HS-27A (cell line): ENCODE results near the gene KRTAP5-6.

Source experiments
- DNase-seq: peaks from one replicate; pipeline ENCODE4 v3.0.0-alpha.2; 2012; ENCODE audit warnings: low read depth, missing footprints

KRTAP5-6 gene

DNA sequence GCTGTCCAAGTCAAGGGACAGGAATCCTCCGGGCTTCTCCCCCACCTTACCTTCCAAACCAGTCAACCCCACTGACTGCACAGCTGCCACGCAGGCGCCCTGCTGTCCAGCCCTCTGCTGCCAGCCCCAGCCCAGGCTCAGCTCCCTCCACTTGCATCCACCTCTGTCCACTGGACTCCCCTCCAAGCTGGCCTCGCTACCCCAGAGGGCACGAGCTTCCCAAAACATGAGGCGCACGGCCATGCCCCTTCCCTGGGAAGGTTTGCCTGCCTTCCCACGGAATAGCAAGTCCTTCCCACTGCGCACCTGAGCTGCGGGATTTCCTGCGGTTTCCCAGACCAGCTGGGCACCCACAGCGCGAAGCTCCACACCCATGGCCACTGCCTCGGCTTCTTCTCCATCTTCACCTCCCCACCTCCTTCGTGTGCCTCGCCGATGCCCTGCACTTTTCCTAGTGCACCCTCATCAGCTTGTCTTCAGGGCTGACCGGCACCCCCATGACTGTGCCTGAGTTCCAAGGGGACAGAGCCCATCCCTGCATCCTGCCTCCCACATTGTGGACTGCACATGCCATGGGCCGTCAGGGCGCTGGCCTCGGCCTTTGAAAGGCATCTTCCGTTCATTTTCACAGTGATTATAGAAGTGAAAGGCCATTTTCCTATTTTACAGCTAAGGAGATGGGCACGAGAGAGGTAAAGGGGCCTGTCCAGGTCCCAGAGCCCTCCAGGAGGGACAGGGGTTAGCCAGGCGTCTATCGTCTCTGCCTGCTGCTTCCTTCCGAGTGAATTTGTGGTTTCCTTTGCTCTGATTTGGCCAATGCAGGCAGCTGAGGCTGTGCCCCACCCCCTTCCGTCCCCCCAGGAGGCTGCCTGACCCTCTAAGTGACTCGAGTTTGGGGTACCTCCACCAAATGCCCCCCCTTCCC, 37.0 kb downstream of the KRTAP5-6 start:
- no peak for DNase-seq

DNA sequence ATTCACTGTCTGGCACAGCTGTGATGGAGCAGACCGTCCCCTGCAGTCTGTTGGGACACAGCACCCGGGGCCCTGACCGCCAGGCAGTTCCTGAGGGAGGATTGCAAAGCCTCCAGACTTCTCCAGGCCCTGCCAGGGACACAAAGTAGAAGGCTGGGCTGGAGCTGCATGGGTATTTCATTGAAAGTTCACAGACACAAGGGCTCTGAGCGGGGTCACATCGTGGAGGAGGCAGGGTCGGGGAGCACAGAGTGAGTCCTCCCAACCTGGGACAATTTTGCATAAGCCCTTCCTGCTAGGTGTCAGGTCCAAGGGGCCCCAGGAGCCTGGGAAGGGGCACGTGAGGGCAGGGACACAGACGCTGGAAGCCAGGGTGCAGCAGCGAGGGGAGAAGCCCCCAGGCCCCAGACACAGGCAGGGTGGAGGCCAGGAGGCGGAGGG, 37.7 kb downstream of the KRTAP5-6 start:
- DNase-seq: no peak

DNA sequence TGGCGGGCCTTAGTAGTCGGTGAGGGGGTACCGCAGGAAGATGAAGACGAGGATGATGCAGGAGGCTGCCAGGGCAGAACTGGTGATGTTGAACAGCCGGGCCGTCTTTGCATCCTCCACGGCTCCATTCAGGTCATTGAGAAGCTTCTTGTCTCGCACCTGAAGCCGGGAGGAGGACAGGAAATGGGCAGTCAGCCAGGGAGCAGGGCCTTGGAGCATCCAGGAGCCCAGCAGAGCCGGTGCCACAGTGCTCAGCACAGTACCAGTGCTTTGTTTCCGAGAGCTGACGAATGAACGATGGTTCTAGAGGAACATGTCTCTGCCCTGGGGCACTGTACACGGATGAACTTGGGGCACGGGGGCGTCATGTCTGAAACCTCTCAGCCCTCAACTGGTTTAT, 38.3 kb downstream of the KRTAP5-6 start:
- DNase-seq: no peak

DNA sequence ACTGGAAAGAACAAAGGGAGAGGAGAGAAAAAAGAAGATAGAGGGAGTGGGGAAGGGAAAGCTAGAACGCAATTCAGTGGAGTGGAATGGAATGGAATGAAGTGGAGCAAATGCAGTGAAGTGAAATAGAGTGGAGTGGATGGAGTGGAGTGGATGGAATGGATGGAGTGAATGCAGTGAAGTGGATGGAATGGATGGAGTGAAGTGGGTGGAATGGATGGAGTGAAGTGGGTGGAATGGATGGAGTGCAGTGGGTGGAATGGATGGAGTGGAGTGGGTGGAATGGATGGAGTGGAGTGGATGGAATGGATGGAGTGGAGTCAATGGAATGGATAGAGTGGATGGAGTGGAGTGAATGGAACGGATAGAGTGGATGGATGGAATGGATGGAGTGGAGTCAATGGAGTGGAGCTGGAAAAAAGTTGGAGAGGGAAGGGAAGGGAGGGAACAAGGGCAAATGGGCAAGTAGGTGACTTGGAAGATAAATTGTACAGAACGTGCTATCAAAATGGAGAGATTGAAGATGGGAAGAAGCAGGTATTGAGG, 39.5 kb downstream of the KRTAP5-6 start:
- DNase-seq: no peak

DNA sequence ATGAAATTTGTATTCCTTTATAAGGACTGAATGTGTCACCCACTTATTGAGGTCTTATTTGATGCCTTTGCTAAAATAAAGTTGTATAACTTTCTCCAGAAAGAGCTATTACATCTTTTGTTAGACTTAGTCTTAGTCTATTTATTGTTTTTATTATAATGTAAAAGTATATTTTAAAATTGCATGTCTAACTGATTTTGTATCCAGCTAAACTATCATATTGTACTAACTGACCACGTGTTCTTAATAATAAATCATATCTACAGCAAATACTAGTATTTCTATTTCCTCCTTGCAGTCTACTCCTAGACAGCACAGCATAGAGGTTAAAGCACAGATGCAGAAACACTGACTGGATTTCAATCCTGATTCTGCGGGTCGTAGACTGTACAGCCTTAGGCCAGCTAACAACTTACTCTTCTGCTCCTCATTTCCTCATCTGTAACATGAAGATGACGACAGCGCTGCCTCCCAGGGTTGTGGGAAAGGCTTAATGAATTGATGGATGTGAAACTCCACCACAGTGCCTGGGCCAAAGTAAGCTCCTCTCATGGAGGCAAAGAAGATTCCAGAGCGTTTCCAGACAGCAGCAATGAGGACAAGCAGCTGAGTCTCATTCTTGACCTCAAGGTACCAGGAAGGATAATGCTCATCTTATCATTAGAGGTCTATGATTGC, 40.2 kb downstream of the KRTAP5-6 start:
- no peak for DNase-seq

DNA sequence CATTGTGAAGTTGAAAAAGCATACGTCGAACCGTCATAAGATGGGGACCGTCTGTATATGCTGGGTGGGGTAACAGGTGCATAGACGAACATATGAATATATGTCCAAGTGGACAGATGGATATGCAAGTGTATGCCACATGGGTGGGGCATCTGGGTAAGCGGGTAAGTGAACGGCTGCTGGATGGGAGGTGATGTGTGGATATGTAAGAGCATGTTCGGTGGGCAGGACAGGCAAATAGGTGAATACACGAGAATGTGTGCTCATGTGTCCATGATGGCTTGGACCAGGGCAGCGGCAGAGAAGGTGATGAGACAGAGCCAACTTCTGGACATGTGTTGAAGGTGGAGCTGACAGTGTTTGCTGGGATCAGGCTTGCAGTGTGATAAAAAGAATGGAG, 41.4 kb downstream of the KRTAP5-6 start:
- no peak for DNase-seq

DNA sequence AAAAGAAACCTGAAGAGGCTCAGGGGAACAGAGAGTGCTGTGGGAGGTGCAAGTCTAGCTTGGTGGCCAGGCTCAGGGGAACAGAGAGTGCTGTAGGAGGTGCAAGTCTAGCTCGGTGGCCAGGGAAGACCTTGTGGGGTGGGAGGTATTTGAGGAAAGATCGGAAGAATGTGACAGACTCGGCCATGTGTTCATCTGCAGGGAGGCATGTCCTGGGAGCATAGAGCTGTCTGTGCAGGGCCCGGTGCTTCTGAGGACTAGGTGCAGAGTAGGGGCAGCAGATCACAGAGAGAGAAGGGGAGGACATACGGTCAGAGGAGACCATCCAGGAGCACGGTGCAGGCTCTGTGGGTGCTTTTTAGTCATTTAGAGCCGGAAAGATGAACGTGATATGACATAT, 42.6 kb downstream of the KRTAP5-6 start:
- DNase-seq: no peak

DNA sequence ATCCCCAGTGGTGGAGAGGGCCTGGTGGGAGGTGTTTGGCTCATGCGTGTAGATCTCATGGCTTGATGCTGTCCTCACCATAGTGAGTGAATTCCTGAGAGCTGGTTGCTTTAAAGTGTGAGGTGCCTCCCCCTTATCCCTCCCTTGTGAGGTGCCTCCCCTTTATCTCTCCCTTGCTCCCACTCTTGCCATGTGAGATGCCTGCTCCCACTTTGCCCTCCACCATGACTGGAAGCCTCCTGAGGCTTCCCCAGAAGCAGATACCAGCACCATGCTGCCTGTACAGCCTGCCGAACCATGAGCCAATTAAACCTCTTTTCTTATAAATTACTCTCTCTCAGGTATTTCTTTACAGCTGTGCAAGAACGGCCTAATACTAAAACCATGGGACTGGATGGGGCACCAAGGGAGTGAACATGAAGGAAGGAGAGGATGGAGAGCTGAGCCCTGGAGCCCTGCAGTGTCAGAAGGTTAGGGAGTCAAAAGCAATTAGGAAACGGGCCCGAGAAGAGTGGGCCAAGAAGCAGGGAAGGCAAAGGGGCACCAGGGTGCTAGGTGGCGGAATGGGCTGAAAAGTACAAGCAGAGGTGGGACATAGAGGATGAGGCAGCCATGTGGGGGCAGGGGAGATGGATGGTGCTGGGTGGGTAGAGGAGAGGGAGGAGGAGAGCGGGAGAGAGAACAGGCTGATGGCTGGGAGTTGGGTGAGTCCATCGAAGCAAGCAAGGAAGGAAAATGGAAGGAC, 44.0 kb downstream of the KRTAP5-6 start:
- DNase-seq: no peak

DNA sequence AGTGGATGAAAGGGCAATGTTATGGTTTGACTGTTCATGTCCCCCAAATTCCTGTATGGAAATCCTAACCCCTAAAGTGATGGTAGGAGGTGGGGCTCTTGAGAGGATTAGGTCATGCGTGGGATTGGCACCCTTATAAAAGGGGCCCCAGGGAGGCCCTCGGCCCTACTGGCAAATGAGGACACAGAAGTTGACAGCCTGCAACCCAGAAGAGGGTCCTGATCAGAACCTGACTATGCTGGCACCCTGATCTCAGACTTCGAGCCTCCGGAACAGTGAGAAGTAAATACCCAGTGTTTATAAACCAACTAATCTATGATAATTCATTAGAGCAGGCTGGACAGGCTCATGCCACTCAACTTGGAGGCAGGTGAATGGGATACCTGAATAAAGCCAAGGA, 44.7 kb downstream of the KRTAP5-6 start:
- DNase-seq: no peak

DNA sequence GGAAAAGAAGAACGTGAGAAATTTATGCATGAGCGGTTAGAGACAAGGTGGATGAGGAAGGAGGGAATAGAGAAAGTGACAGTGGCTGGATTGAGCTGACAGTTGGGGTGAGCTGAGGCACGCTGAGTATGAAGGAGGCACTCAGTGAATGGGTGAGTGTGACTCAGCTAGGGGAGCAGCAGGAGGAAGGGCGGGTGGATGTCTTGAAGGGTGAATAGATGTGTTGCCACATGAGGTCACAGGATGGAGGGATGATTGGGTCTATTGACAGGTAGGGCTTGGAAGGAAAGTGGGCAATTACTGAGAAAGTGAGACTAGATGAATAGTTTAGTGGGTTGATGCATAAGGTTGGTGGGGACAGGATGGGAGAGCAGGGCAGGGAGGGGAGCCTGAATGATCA, 45.4 kb downstream of the KRTAP5-6 start:
- no peak for DNase-seq

DNA sequence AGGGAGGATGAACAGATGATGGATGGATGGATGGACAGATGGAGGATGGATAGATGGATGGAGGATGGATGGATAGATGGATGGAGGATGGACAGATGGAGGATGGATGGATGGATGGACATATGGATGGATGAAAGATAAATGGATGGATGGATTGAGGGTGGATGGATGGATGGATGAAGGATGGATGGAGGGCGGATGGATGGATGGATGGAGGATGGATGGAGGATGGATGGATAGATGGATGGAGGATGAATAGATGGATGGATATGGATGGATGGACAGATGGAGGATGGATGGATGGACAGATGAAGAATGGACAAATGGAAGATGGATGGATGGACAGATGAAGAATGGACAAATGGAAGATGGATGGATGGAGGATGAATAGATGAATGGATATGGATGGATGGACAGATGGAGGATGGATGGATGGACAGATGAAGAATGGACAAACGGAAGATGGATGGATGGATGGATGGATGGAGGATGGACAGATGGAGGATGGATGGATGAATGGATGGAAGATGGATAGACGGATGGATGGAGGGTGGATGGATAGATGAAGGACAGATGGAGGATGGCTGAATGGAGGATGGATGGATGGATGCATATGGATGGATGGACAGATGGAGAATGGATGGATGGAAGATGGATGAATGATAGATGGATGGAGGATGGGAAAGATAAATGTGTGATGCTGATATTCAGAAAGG, 46.0 kb downstream of the KRTAP5-6 start:
- DNase-seq: no peak

DNA sequence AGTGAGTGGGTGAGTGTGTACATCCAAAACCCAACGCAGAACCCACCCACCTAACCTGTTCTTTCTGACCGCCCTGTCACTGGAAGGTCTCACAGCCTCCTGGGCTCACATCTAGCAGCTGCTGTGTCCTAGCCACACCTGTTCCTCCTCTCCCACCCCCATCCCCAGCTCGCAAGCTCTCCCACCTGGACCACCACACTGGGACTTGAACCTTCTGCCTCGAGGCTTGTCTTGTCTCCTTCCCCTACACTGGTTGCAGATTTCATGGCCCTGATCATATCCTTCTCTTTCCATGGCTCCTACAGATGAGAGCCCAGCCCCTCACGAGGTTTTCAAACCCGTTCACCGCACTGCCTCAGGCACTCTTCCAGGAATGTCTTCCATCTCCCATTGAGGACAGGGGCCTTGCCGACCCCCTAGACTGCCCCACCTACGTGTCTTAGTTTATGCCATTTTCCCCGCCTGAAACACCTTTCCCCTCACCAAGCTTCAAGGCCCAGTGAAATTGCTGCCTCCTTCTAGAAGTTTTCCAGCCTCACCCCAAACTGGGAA, 46.7 kb downstream of the KRTAP5-6 start:
- no peak for DNase-seq

DNA sequence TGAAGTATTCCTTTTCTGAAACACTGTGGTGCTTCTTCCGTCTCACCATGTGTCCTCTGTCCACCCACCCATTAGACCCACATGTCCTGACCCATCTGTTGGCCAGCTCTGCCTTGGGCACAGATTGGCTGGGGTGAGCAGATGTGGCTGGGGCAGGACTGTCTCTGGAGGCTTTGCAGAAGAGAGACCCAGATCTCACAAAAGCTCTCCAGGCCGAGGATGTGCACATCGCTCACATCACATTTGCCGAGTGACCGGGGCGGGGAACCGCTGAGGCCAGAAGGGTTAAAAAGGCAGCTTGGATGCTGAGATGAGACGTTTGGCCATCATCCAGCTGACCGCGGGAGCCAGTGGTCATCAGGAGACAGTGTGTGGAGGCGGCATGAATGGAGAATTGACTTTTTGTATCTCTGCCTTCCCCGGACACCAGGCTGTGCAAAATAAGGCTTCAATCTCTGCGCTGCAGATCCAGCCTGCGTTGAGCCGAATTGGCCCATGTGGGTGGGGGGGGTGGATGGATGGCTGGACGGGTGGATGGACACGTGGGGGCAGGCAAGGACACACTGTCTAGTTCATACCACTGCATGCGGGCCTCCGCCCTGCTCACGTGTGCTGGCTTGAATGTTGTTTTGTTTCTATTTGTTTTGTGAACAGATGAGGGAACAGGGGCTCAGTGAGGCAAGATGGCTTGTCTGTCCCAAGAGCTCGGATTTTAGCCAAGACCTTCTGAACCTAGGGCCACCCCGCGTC, 47.3 kb downstream of the KRTAP5-6 start:
- no peak for DNase-seq

DNA sequence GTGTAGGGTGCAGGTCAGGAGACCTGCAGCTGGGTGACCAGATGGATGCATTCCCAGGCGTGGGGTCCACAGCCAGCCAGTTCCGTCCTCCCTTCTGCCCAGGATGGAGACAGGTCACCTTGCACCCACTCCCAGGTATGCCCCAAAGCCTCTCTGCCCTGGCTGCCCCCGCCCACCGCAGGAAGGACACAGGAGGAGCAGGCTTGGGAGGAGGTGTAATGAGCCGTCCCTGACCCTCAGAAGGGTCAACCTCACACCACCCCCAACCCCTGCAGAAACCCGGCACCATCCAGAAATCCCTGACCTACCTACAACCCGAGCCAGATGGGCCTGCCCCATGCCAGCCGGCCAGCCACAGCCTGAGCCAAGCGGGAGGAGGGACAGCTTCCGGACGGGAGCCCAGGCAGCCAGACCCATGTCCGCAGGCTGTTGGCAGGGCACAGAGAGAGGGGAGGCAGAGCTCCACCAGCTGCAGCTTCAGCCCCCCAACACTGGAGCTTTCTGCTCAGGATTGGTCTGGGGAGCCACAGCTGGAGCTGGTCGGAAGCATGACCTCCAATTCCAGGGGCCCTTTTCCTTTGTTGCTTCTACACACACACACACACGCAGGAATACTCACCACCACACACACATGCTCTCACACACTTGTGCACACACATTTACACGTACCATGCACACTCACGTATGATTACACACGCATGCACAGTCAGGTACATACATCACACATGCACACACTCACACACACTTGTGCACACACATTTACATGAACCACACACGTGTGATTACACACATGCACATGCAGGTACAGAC, 48.1 kb downstream of the KRTAP5-6 start:
- no peak for DNase-seq

DNA sequence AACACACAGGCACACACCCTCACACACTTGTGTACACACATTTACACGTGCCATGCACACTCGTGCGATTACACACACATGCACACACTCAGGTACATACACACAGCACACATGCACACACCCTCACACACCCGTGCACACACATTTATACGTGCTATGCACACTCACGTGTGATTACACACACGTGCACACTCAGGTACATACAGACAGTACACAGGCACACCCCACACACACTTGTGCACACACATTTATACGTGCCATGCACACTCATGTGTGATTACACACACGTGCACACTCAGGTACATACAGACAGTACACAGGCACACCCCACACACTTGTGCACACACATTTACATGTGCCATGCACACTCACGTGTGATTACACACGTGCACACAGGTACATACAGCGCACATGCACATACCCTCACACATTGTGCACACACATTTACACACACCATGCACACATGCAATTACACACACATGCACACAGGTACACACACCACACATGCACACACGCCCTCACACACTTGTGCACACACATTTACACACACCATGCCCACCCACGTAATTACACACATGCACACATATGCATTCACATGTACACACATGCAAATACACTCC, 48.8 kb downstream of the KRTAP5-6 start:
- no peak for DNase-seq

DNA sequence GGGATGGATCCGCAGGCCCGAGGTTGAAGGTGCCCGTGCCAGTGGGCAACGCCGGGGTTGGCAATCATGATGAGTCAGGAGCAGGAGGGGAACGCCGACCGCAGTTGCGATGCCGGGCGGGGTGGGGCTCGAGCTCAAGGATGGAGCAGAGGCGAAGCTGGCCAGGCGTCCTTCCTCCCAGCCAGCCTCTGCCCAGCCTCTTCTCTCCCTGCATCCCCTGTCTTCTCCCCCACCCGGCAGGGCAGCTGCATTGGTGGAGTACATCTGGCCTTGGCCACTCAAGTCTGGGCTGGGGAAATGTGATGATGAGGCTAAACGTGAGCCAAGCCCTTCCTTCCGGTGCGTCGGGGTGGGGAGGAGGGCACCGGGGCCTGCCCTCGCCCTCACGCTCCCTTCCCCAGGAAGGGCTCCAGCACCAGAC, 49.5 kb downstream of the KRTAP5-6 start:
- DNase-seq: no peak

DNA sequence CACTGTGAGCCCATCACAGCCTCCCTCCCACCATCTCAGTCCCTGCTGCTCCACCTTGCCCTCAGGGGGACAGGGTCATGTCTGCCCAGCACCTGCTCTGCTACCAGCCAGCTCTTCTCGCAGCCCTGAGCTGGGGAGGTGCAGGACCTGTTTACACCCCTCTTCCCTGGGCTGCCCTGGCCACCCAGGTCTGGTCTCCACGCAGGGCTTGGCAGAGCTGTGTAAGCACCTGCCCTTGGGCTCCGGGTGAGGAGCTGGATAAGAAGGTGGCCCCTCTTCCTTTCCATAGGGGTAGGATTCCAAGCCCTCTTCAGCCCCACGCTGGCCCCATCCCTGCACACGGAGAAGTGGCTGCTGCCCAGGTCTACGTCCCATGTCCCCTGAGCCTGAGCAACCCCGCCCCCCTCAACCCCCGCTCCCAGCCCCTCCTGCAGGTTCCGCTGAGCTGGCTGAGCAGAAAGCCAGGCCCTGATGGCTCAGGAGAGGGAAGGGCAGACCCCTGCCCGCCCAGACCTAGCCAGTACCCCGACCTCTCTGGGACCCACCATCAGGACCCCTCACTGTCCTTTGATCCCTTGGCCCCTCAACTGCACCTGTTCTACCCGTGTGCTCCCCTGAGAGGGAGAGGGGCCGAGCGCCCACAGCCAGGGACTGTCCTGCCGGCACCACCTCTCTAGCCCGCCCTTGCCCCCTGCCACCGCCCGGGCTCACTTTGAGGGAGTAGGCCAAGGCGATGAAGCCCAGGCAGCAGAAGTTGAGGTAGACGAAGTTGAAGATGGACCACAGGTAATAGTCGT, 50.2 kb downstream of the KRTAP5-6 start:
- DNase-seq: no peak
